ENCODE results near the gene VWA8.
"Not testable (repeated sequence)": the region's sequence is repeated elsewhere in the genome, so short reads cannot be mapped to it uniquely, and the experiment has no call there.

VWA8 gene

GRCh38 chr13:41848435-41849255 is 112.3 kb downstream of the VWA8 start:
- peak; percentile 14 to 26 for DNase-seq

- DNase-seq, result no peak
Measured at GRCh38 chr13:41847216-41847615, 113.7 kb downstream of the VWA8 start.

DNA sequence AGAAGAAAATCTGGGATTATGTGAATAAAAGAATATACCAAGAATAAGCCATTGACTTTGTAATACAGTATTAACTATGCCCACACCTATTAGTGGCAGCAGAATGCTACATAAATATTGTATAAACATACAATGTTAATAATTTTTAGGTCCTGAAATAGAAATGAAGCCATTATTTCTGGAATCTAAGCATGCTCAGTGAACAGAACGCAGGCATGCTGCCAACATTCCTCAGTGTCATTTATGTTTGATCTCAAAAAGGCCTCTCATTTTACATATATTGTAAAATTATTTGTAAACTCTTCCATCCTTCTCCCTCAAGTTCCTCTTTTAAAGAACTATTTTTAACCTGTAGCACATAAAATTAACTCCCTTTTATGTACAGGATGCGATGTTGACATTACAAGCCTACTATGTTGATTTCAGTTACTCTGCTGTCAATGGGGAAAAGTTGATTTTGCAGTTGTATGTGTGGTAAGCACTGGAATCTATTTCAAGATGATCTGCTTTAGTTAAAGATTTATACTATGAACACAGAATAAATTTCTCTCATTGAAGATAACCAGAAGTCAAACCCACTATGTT is 118.8 kb downstream of the VWA8 start:
- DNase-seq, result peak; percentile 50 to 64

GRCh38 chr13:41837629-41838028 is 123.3 kb downstream of the VWA8 start:
- peak; percentile 66 to 71 for DNase-seq

DNA sequence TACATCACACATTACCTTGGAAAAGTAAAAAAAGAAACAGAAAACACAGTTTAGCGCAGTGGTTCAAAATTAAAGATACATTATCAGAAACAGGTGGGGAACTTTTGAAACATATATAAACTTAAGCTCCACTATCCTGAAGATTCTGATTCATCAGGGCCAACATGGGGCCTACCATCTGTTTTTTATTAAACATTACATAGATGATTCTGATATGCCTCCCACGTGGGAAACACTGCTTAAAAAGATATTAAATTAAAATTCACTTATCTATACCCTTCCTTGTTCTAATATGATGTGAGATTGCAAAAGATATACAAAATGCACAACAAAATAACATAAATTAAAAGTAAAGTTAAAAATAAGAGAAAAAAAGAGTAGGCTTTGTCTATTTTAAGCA is 125.0 kb downstream of the VWA8 start:
- DNase-seq, result no peak

- not testable (repeated sequence) for DNase-seq
Measured at GRCh38 chr13:41834697-41835096, 126.2 kb downstream of the VWA8 start.

- no peak for DNase-seq
Measured at GRCh38 chr13:41833831-41834230, 127.1 kb downstream of the VWA8 start.

DNA sequence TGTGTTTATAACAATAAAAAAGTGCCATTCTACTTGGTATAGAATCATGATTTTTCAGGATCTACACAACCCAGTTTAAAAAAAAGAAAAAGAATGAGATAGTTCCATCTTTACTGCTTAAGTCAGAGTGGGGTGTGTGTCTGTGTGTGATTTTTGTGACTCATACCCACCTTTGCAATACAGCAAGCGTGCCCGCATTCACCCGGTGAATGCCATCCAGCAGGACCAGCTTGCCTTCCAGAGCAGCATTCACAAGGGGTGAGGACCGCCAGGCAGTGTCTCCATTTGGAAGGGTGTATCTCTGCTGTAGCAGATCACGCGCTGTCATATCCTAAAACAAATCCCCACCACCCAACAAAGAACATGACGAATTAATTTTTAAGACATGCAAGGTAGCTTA is 127.7 kb downstream of the VWA8 start:
- DNase-seq, result no peak

DNA sequence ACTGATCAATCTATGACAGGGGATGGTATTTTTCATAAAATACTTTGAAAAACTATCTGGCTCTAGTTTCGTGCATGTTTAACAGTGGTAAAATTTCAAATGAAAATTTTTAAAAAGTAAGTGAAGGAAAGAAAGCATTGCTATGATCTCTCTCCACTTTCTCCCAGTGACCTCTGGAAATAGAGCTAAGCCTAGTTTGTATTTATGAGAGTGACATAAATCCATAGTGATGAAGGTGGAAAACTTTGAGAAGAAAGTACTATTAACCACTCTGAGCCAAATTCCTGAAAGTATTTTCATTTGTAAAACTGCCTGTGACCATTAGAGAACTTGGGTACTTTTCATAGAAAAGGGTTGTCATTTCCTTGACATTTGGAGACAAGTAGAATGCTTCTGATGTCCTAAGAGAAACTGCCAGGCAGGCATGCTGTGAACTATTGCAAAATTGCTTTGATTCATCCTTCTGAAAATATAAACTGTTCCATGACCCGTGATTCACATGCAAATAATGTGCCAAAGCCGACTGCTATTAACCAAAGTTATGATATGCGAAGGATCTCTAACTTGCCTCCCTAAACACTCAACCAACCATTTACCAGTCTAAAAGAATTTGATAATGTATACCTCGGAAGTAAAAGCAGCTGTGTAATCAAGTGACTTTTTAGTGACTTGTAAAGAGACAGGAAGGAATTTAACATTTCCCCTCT is 133.2 kb downstream of the VWA8 start:
- DNase-seq, result no peak

DNA sequence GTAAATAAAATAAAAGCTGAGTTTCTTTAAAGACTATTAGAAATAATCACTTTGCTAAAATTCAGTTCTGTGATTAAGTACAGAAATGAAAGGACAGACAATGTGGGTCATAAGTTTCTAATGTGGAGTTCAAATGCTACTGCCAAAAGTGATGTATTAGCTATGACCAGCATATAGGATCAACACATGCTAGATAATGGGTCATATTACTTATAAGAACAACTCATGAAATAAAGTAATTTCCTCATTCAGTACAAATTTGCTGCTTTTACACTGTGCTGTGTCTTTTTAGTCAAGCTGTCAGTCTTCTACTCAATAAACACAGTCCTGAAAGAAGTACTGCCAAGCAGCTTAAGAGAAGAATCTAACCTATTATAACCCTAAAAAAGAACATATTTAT is 135.2 kb downstream of the VWA8 start:
- DNase-seq, result no peak

GRCh38 chr13:41823476-41823875 is 137.4 kb downstream of the VWA8 start:
- no peak for DNase-seq

- no peak for DNase-seq
Measured at GRCh38 chr13:41822560-41822959, 138.3 kb downstream of the VWA8 start.

DNA sequence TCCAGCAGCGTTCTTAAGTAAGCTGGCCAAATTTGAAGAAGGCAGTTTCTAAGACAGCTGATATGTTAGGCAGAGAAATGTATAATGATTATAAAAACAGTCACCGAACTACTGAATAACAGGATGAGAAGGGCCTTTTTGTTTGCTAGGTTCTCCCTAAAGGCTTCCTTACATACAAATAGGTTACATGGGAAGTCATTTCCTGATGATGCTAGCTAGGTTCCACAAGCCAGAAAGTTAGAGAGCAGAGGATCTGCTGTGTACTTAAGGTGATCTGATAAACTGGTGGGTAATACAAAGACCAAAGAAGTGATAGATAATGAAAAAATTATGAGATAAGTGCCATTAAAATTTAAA is 139.7 kb downstream of the VWA8 start:
- DNase-seq, result no peak

DNA sequence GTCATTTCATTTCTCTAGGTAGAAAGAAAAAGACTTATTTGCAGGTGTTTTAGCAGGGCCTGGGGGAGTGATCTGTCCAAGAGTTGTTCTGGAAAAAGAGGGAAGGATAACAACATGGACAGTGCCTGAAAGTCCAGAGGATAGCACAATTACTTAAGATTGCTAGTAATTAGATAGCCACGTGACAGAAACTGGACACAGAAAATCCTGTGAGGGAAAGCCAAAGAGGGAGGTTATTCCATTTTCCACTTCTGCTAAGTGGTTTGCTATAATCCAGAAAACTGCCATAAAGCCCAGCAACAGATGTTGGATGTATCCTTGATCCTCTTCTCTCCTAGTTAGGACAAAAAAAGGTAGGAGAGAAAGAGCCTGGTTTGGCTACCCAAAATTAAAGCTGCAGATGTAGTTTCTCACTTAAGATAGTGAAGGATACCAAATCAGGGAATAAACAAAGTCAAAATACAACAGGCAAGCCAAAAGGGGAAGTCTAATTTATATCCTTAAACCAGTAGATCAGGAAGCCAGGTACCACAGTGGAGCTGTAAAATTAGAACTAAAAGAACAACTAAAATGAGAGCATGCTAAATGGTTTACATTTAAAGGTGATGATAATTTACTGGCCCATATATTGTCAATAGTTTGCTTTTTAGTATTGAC is 140.2 kb downstream of the VWA8 start:
- DNase-seq, result peak; percentile 26 to 40

DNA sequence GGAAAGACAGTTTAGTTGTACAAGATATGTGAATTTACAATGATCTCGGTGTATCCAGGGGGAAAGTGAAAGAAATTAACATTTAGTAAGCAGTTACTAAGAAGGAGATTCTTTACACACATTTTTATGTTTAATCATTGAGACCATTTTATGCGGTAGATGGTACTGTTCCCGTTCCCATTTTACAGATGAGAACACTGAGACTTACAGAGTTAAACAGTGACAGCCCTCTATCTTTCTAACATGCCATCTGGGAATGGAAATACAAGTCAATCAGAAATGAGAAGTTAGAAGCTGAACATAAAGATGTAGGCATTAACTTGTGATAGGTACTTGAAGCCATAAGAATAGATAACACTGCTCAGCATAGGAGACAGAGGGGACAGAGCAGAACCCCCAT is 144.9 kb downstream of the VWA8 start:
- no peak for DNase-seq

GRCh38 chr13:41813426-41813825 is 147.5 kb downstream of the VWA8 start:
- no peak for DNase-seq

- no peak for DNase-seq
Measured at GRCh38 chr13:41812851-41813250, 148.1 kb downstream of the VWA8 start.

DNA sequence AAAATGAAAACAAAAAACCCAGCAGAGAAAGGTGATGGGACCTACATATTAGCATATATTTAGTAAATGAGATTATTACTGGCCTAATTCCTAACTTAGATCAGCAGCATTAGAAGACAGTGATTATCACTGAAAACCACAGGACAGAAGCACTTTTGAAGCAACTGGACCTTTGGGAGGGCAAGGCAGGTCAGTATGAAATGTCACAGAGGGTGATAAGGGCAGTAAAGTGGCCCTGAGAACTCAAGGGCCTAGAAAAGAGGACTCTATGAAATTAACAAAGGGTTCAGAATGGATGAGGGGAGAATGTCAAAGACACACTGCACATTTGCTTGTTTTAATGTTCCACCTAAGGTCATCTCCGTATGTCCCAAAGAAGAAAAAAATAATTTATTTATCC is 148.7 kb downstream of the VWA8 start:
- no peak for DNase-seq

DNA sequence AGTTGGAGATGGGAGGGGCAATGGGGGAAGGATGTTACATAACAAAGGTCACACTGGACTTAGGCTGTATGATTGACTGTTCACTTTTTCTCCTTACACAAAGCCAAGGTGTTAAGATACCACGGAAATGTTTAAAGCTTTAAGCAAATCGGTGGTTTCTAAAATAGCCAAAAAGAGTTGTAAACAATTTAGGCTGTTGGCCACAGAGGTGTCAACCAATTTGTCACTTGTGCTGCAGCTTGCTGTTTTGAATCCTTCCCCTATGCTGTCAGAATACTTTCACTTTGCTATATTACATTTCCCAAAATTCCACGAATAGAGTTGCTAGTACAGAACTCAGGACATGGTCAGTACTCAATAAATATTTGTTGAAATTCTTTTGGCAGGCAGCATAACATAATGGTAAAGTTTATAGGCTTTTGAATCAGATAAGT is 149.3 kb downstream of the VWA8 start:
- DNase-seq, result no peak

DNA sequence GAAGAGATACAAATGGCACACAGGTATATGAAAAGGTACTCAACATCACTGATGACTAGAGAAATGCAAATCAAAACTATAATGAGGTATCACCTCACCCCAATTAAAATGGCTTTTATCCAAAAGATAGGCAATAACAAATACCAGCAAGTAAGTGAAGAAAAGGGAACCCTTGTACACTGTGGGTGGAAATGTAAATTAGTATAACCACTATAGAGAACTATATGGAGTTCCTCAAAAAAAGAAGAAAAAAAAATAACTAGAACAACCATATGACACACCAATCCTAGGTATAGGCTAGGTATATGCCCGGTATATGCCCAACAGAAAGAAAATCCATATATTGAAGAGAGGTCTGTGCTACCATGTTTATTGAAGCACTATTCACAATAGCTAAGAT is 150.9 kb downstream of the VWA8 start:
- no peak for DNase-seq

DNA sequence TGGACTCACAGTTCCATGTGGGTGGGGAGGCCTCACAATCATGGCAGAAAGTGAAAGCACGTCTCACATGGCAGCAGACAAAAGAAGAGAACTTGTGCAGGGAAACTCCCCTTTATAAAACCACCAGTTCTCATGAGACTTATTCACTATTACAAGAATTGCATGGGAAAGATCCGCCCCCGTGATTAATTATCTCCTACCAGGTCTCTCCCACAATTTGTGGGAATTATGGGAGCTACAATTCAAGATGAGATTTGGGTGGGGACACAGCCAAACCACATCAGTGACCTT is 157.5 kb downstream of the VWA8 start:
- not testable (repeated sequence) for DNase-seq

GRCh38 chr13:41802684-41803444 is 158.0 kb downstream of the VWA8 start:
- no peak for DNase-seq

Measured in Kasumi-1 (cell line).